SHP77 (cell line): ENCODE data around the gene FERMT3.

Experiments
- DNase-seq, 2 experiments: peaks; one replicate each; lab custom pipeline; 2025; lab: John Stamatoyannopoulos, UW

Gene FERMT3

GRCh38 chr11:64264371-64264852 lies 57.9 kb downstream of the FERMT3 start:
- DNase-seq, result no peak

- no peak for DNase-seq
These were observed 58.9 kb downstream of the FERMT3 start for GRCh38 chr11:64265176-64266160.

- no peak for DNase-seq
These were observed 59.8 kb downstream of the FERMT3 start for GRCh38 chr11:64266339-64266738.

GRCh38 chr11:64267207-64267945 lies 60.9 kb downstream of the FERMT3 start:
- no peak for DNase-seq

GRCh38 chr11:64268025-64268892 lies 61.7 kb downstream of the FERMT3 start:
- no peak for DNase-seq

- peak; percentile 40 to 62 for DNase-seq
These were observed 62.5 kb downstream of the FERMT3 start for GRCh38 chr11:64268893-64269539.

GRCh38 chr11:64269540-64270220 lies 63.2 kb downstream of the FERMT3 start:
- peak; percentile 99 for DNase-seq
